ENCODE data around the gene KIF18B.

KIF18B gene
- total RNA-seq, result 0.15 to 1.6 (median 0.58) reads per million in 4 donors

- peak; percentile 72 to 96 (median 78) for DNase-seq
Measured at GRCh38 chr17:44947461-44948314, at the start of gene KIF18B. TSS of gene KIF18B (minus strand) at chr17:44947773. CDS start at chr17:44936344, 11,429 bp downstream.

- DNase-seq, result no peak
Measured at GRCh38 chr17:44996304-44996703, 48.7 kb upstream of the KIF18B start.

GRCh38 chr17:44995436-44996001 lies 47.9 kb upstream of the KIF18B start:
- DNase-seq, result no peak

- DNase-seq, result no peak
Measured at GRCh38 chr17:44992242-44992939, 44.8 kb upstream of the KIF18B start.

DNA sequence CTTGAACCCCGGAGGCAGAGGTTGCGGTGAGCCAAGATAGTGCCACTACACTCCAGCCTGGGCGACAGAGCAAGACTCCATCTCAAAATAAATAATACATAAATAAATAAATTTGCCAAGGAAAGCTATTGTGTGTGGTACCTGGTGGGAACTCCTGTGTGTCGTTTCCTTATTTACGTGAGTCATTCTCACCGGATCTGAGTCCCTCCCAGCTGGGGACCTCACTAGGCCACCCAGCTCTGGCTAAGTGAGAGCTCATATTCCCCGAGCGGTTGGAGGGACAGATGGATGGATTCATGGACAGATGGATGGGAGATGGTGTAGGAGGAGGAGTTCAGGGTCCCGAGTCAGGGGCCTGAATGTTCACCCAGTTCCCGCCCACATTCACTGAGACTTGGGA lies 43.4 kb upstream of the KIF18B start:
- no peak for DNase-seq

GRCh38 chr17:44989552-44990138 lies 42.1 kb upstream of the KIF18B start:
- DNase-seq, result no peak

- no peak for DNase-seq
Measured at GRCh38 chr17:44988044-44988942, 40.7 kb upstream of the KIF18B start.

GRCh38 chr17:44983563-44983962 lies 36.0 kb upstream of the KIF18B start:
- DNase-seq, result no peak

DNA sequence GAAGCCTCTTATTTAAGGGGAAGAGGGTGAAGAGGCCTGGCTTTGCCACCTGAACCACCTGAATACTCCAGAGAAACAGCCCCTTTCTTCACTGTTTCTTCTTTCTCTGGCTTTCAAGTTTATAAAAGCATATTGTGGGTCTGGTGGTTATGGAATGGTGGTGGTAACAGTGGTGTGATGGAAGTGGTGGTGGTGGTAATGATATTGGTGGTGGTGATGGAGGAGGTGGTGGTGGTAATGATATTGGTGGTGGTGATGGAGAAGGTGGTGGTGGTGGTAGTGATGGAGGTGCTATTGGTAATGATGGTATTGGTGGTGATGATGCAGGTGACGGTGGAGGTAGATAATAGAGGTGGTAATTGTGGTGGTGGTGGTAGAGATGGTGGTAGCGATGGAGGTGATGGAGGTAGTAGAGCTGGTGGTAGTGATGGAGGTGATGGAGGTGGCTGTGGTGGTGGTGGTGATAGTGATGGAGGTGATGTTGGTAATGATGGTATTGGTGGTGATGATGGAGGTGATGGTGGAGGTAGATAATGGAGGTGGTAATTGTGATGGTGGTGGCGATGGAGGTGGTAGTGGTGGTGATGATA lies 34.6 kb upstream of the KIF18B start:
- DNase-seq, result no peak

DNA sequence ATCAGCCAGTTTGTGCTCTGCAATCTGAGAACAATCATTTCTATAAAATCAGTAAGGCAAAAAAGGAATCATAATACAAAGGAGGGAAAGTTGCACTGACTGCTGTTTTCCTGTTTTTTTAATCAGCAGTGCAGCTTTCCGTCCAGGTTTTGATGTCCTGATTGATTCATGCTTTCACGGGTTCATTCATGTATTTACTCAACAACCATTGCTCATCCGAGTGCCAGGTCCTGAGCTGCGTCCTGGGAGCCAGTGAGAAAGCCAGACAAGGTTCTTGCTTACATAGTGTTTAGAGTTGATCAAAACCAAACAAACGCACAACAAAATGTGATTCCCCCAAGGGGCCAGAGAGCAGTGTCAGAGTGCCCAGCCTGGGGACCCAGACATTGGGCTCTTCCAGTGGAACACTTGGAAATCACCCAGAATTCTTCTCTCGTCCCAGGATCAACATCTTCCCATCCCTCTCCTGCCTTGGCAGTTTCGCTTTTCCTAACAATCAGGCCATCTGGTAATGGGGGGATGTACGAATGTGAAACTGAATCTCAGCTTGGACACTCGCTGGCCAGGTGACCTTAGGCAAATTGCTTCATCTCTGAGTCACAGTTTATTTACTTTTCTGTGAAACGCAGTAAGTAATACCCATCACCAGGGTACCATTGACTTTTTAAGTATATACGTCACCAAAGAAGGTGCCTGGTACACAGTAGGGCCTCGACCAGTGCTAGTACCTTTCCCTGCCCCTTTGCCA lies 33.8 kb upstream of the KIF18B start:
- no peak for DNase-seq

DNA sequence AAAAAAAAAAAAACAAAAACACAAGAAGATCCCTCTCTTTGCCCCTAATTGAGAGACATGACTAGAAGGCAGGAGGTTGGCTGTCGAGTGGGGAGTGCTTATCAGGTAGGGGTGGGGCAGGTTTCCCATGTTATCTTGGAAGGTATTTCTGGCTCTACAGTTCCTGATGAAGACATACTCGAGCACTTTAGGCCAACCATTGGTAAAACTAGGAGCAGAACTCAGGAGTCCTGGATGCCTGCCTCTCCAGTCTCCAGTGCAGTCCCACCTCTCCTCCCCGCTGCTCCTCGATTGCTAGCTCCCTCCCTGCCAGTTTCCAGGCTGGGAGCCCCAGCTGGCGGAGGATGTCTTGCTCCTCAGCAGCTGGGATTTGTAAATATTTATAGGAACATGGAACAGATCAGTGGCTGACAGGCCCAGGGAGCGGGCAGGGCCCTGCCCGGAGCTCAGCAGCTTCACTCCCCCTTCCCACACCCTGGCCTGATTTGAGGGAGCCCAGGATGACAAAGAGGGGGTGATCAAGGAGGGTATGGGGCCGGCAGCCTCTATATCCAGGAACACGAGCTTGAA lies 31.9 kb upstream of the KIF18B start:
- no peak for DNase-seq

DNA sequence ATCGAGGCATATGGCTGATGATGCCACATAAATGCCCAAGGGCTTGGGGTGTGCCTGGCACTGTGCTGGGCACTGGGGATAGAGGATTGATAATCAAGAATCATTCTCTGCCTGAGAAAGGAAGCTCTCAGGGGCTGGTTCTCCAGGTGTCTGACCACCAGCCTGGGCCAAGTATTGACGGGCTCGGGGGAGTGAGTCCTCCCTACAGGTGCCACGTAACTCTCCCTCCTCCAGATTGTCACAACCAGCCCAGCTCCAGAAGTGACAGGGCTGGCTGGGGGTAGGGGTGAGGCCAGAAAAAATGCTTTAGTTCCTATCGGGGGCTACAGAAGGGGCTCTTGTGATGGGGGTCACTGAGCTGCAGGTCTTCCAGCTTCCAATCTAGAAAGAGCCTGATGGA lies 31.2 kb upstream of the KIF18B start:
- no peak for DNase-seq

DNA sequence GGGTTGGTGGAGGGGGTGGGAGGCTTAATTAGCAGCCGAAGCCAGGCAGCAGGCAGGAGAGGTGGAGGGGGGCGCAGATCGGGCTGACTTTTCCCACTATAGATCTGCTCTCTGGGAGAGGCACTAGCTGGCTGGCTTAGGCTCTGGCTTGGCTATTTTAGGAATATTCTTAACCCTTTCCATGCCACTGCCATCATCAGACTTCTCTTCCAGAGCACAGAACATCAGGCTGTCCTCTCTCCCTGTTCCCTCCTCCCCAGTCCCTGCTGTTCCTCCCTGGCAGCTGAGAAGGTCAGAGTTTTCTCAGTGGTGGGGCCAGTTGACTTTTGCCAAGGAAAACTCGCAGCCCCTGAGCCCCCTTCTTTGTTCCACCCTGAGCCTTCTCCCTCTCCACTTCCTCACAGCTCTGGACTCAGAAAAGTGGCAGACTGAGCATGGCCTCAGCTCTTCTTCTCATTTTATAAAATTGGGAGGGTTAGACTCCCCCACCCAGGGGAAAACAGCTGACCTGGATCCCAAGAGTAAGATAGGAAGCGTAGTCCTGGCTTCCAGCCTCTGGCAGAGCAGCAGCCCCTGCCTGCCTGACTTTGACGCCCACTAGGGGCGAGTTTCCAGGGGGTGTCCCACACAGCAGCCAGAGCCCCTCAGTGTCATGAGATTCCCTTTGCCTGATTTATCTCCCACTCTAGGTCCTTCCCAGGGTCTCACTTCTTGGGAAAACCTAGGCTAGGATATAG lies 30.4 kb upstream of the KIF18B start:
- no peak for DNase-seq

- DNase-seq, result no peak
Measured at GRCh38 chr17:44977065-44977464, 29.5 kb upstream of the KIF18B start.

GRCh38 chr17:44976206-44976605 lies 28.6 kb upstream of the KIF18B start:
- no peak for DNase-seq

DNA sequence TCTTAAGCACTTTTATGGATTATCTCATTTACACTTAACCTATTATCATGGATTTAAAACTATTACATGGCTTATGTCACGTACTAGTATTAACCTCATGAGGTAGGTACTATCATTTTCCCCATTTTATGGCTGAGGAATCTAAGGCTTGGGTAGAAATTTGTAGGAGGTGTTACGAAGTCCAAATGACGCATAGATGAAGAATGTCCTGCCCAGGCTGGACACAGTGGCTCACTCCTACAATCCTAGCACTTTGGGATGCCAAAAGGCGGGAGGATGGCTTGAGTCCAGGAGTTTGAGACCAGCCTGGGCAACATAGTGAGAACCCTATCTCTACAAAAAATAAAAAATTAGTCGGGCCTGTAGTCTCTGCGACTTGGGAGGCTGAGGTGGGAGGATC lies 25.4 kb upstream of the KIF18B start:
- no peak for DNase-seq

GRCh38 chr17:44971776-44972483 lies 24.4 kb upstream of the KIF18B start:
- peak in 1 of 5 donors; percentile 48 for DNase-seq

GRCh38 chr17:44970136-44970741 lies 22.7 kb upstream of the KIF18B start:
- DNase-seq, result no peak

All from T-helper 1 cell (primary cell).